Lower leg skin (tissue), 4 donors: Measurements from ENCODE around the gene ALDH7A1. TPM values are rescaled to one million over a fixed set of nuclear protein-coding genes. Genes with fewer than 3 reads are reported as not detected.

Source experiments
- DNase-seq, 2 donors: peaks; one replicate each; pipeline ENCODE4 v3.0.0-alpha.2; 2019; ENCODE audit warnings: low spot score in 2 of 2
- H3K4me3 ChIP-seq: fragments of 200-600 bp; sonication (generic); 2 replicates; pipeline ENCODE4 v1.5.1; 2017; ENCODE audit warnings: mild to moderate bottlenecking, low read depth; ENCODE audit not compliant: poor library complexity, severe bottlenecking
- POLR2A ChIP-seq, 2 donors: fragments of 450-650 bp; IDR thresholded peaks; one replicate each; pipeline ENCODE4 v1.6.1; 2016 to 2017; ENCODE audit warnings: antibody characterized with exemption in 2 of 2, mild to moderate bottlenecking in 1 of 2, moderate library complexity in 1 of 2
- WGBS, 2 donors: methylation state at CpG; one replicate each; pipeline ENCODE4 v1.1.5; 2018; 5-methylcytosine and 5-hydroxymethylcytosine counted together
- intact Hi-C: fragments of 100-400 bp; cut with DNase I; formaldehyde crosslinking; loops from one replicate; pipeline ENCODE4 v1.15.0; 2023; ENCODE audit warnings: low total_unique reads
- total RNA-seq, 4 donors: library from RNA; depleted of rRNA; stranded (reverse); fragments of >200 nt; gene quantifications; one replicate each; pipeline ENCODE4 v1.1.0, GENCODE V29; 2016
- TF ChIP-seq, protein P1 (sequence below), 3 donors: fragments of 450-650 bp; IDR thresholded peaks; one replicate each; pipeline ENCODE4 v1.5.1; 2016; ENCODE audit warnings: antibody characterized with exemption in 3 of 3, mild to moderate bottlenecking in 3 of 3, moderate library complexity in 2 of 3

The ALDH7A1 gene
- 10 to 100 TPM; 26.1 to 36.2 (median 31.4) TPM for total RNA-seq

DNA sequence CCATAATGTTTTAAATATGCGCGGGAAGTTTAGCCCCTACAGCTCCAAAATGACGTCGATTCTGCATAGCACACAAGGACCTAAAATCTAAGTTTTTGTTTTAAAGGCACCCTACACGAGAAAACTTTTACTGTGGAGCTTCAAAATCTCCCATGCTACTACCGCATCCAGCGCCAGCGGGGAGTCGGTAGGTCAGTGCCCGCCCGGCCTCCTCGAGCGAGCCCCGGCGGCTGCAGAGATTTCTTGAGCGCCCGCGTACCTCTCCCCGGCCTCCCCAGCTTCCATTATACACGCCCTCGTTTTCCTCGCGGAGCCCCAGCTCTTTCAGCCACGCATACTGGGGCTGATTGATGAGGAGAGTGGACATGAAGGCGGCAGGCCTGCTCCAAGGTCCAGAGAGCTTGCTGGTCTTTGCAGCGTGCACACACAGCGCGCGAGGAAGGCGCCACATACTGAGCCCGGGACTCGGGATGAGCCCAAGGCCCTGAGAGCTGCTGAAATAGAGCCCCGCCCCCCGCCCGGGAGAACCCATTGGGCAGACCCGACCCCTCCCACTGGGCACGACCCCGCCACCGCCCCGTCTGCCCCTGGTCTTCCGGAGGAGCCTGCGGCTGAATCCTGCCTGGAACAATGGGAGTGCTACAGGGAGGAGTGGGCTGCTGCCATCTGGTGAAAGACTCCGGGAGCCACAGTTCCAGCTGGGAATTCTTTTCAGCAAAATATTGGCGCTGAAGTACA is at the start of gene ALDH7A1:
Gene ALDH7A1 (minus strand): TSS at position 472 of the 738 bp plus-strand sequence. CDS start 21 bp downstream, at position 451.
- 0% methylated on average over 38 to 40 of the region's 44 CpGs for whole genome bisulfite sequencing, 2 donors
- peak within 1 kb of the TSS; percentile 46 for H3K4me3 ChIP-seq
- TF ChIP-seq POLR2A (IDR thresholded peaks at IDR 0.05): no peak
- TF ChIP-seq, protein P1, sequence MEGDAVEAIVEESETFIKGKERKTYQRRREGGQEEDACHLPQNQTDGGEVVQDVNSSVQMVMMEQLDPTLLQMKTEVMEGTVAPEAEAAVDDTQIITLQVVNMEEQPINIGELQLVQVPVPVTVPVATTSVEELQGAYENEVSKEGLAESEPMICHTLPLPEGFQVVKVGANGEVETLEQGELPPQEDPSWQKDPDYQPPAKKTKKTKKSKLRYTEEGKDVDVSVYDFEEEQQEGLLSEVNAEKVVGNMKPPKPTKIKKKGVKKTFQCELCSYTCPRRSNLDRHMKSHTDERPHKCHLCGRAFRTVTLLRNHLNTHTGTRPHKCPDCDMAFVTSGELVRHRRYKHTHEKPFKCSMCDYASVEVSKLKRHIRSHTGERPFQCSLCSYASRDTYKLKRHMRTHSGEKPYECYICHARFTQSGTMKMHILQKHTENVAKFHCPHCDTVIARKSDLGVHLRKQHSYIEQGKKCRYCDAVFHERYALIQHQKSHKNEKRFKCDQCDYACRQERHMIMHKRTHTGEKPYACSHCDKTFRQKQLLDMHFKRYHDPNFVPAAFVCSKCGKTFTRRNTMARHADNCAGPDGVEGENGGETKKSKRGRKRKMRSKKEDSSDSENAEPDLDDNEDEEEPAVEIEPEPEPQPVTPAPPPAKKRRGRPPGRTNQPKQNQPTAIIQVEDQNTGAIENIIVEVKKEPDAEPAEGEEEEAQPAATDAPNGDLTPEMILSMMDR (IDR thresholded peaks at IDR 0.05): no peak
- peak; percentile 86 to 97 for DNase-seq
- intact Hi-C loops: no loop called here

DNA sequence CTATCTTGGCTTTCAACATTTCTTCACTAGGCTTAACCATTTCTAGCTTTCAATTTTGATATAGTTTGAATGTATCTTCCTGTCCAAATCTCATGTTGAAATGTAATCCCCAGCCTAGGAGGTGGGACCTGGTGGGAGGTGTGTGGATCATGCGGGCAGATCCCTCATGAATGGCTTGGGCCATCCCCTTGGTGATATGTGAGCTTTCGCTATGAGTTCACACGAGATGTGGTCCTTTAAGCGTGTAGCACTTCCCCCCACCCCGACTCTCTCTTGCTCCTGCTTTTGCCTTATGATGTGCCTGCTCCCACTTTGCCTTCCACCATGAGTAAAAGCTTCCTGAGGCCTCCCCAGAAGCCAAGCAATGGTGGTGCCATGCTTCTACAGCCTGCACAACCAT is 46.4 kb upstream of the ALDH7A1 start:
- intact Hi-C loops: no loop called here
- no peak for TF ChIP-seq POLR2A (IDR thresholded peaks at IDR 0.05)
- TF ChIP-seq, protein P1 (IDR thresholded peaks at IDR 0.05): no peak
- WGBS, 2 donors: 96% methylated on average over 5 of the region's 5 CpGs
- peak in 1 of 2 donors; percentile 48 for DNase-seq
- no peak overlapping the region for H3K4me3 ChIP-seq

DNA sequence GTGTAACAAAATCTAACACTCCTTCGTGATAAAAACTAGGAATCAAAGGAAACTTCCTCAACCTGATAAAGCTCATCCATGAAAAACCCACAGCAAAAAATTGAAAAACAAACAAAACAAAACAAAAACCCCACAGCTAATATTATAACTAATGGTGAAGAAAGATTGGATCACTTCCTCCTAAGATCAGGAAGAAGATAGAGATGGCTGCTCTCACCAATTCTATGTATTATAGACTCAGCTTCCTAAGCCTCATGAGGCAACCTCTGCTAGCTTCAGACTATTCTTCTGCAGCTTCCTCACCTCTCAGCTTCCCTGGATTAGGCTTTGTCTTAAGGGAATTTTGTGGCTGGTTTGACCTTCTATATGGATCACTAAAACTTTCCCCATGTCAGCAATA is 45.8 kb upstream of the ALDH7A1 start:
- 83 to 84% methylated on average over 1 of the region's 1 CpG for WGBS, 2 donors
- intact Hi-C loops: no loop called here
- TF ChIP-seq, protein P1 (IDR thresholded peaks at IDR 0.05): no peak
- no peak for TF ChIP-seq POLR2A (IDR thresholded peaks at IDR 0.05)
- H3K4me3 ChIP-seq: no peak overlapping the region
- DNase-seq: no peak

DNA sequence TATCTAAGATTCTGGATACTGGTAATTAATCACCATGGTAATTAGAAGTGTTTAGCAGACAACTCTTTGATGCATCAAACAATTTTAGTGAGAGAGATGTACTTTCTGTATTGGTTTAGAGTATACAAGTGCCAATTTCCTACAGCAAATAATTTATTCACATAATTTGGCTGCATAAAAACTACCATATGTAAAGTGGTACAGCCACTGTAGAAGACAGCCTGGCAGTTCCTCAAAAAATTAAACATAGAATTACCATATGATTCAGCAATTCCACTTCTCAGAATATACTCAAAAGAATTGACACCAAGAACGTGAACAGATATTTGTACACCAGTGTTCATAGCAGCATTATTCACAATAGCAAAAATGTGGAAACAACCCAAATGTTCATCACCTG is 41.9 kb upstream of the ALDH7A1 start:
- no peak for DNase-seq
- 56 to 65% methylated on average over 1 of the region's 1 CpG for WGBS, 2 donors
- no peak overlapping the region for H3K4me3 ChIP-seq
- intact Hi-C loops: no loop called here
- TF ChIP-seq, protein P1 (IDR thresholded peaks at IDR 0.05): no peak
- TF ChIP-seq POLR2A (IDR thresholded peaks at IDR 0.05): no peak

DNA sequence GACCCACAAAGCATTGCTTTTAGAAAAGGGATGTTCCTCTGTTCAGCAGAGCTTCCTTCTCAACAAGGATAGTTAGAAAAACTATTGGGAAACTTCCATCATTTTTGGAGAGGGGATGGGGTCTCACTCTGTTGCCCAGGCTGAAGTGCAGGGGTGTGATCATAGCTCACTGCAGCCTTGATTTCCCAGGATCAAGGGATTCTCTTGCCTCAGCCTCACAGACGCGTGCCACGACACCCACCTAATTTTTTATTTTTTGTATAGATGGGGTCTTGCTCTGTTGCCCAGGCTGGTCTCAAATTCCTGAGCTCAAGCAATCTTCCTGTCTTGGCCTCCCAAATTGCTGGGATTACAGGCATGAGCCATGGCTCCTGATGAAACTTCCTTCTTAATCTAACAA is 40.6 kb upstream of the ALDH7A1 start:
- no peak overlapping the region for H3K4me3 ChIP-seq
- TF ChIP-seq, protein P1 (IDR thresholded peaks at IDR 0.05): no peak
- no peak for TF ChIP-seq POLR2A (IDR thresholded peaks at IDR 0.05)
- intact Hi-C loops: no loop called here
- no peak for DNase-seq
- 89 to 99% methylated on average over 3 of the region's 3 CpGs for WGBS, 2 donors

DNA sequence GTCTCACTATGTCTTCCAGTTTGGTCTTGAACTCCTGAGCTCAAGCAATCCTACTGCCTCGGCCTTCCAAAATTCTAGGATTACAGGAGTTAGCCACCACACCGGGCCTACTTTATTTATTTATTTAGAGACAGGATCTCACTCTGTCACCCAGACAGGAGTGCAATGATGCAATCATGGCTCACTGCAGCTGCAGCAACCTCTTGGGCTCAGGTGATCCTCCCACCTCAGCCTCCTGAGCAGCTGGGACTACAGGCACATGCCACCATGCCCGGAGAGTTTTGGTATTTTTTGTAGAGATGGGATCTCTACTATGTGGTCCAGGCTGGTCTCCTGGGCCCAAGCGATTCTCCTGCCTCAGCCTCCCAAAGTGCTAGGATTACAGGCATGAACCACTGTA is 38.5 kb upstream of the ALDH7A1 start:
- 91 to 96% methylated on average over 4 of the region's 4 CpGs for WGBS, 2 donors

More for the DNA sequence above, 38.5 kb upstream of the ALDH7A1 start:
- peak in 1 of 2 donors; percentile 17 for DNase-seq
- intact Hi-C loops: no loop called here
- no peak overlapping the region for H3K4me3 ChIP-seq
- no peak for TF ChIP-seq POLR2A (IDR thresholded peaks at IDR 0.05)
